H1 (cell line): ENCODE results near the gene IGF2R. TPM values are rescaled to one million over a fixed set of nuclear protein-coding genes. Genes with fewer than 3 reads are reported as not detected.

Experiments used
- CTCF ChIA-PET: fragments of 300-600 bp; sonication (Branson Sonifier 250); formaldehyde crosslinking; loops from one replicate; lab custom pipeline; 2021; ENCODE audit not compliant: partially characterized antibody; lab: Charles Lee
- POLR2A ChIA-PET: fragments of 300-600 bp; sonication (Branson Sonifier 250); formaldehyde crosslinking; loops from one replicate; lab custom pipeline; 2021; ENCODE audit warnings: inconsistent platforms; ENCODE audit not compliant: partially characterized antibody; lab: Charles Lee
- DNase-seq, 2 experiments: peaks; one replicate each; pipeline versions ENCODE4 v3.0.0 to v3.0.0-alpha.2; 2010 to 2022; ENCODE audit warnings: low spot score in 2 of 2, low read depth in 1 of 2, mixed read lengths in 1 of 2
- FAIRE-seq: peaks from 2 replicates; lab custom pipeline; 2011; peaks lifted over from hg19 to GRCh38; lab: Jason Lieb, UNC
- H2AFZ ChIP-seq: 2 replicates; pipeline ENCODE4 v1.8.1; 2012; ENCODE audit warnings: low read length, inconsistent platforms
- H2AK5ac ChIP-seq: 2 replicates; pipeline ENCODE4 v1.6.1; 2013; ENCODE audit warnings: low read depth, low read length
- H2BK120ac ChIP-seq: replicated peaks from 2 replicates; pipeline ENCODE3; 2013; ENCODE audit warnings: low read depth, low read length, inconsistent platforms
- H2BK12ac ChIP-seq: 2 replicates; pipeline ENCODE4 v1.6.1; 2013; ENCODE audit warnings: low read depth, low read length
- H2BK15ac ChIP-seq: 2 replicates; pipeline ENCODE4 v1.6.1; 2013; ENCODE audit warnings: low read length
- H2BK20ac ChIP-seq: 2 replicates; pipeline ENCODE4 v1.6.1; 2013; ENCODE audit warnings: low read length
- H2BK5ac ChIP-seq: 2 replicates; pipeline ENCODE4 v1.6.1; 2013; ENCODE audit warnings: low read depth, low read length
- H3K14ac ChIP-seq: 2 replicates; pipeline ENCODE4 v1.6.1; 2013; ENCODE audit warnings: inconsistent platforms; ENCODE audit not compliant: insufficient read length
- H3K18ac ChIP-seq: 2 replicates; pipeline ENCODE4 v1.6.1; 2013; ENCODE audit warnings: low read length; ENCODE audit errors: extremely low read depth
- H3K23ac ChIP-seq: 2 replicates; pipeline ENCODE4 v1.6.1; 2013; ENCODE audit warnings: inconsistent platforms; ENCODE audit not compliant: insufficient read length
- H3K23me2 ChIP-seq: 2 replicates; pipeline ENCODE4 v1.6.1; 2013; ENCODE audit warnings: low read depth, low read length
- H3K27ac ChIP-seq: 2 replicates; pipeline ENCODE4 v1.6.1; 2011; ENCODE audit warnings: low read depth, low read length, inconsistent platforms
- H3K27me3 ChIP-seq, 4 experiments: replicated peaks in 1 of 4; 1 replicate in 1 of 4; 2 replicates in 3 of 4; pipeline versions ENCODE4 v1.6.1 to v1.8.1; 2011 to 2013; ENCODE audit warnings: low read length in 3 of 4, mild to moderate bottlenecking in 3 of 4, inconsistent platforms in 2 of 4, mixed read lengths in 2 of 4, moderate library complexity in 1 of 4; ENCODE audit not compliant: control insufficient read depth in 3 of 4, insufficient read depth in 3 of 4; ENCODE audit errors: extremely low read depth in 1 of 4
- H3K36me3 ChIP-seq, 4 experiments: 2 replicates each; pipeline versions ENCODE4 v1.6.1 to v1.8.1; 2011 to 2013; ENCODE audit warnings: mild to moderate bottlenecking in 4 of 4, low read length in 3 of 4, moderate library complexity in 2 of 4, control low read depth in 1 of 4, inconsistent platforms in 1 of 4; ENCODE audit not compliant: insufficient read depth in 4 of 4, control insufficient read depth in 2 of 4
- H3K4ac ChIP-seq: replicated peaks from 2 replicates; pipeline ENCODE3; 2013; ENCODE audit warnings: low read length, low read depth, mixed read lengths, inconsistent platforms; ENCODE audit not compliant: insufficient read length
- H3K4me1 ChIP-seq, 4 experiments: replicated peaks in 1 of 4; 1 replicate in 1 of 4; 2 replicates in 3 of 4; pipeline versions ENCODE4 v1.6.1 to v1.8.1; 2011 to 2013; ENCODE audit warnings: low read length in 3 of 4, inconsistent platforms in 2 of 4, mixed read lengths in 1 of 4; ENCODE audit not compliant: insufficient read depth in 4 of 4, control insufficient read depth in 3 of 4
- H3K4me2 ChIP-seq, 2 experiments: 2 replicates each; pipeline versions ENCODE4 v1.6.1 to v1.8.1; 2011 to 2013; ENCODE audit warnings: low read depth in 2 of 2, low read length in 2 of 2, control low read depth in 1 of 2, inconsistent platforms in 1 of 2, mild to moderate bottlenecking in 1 of 2; ENCODE audit not compliant: insufficient read depth in 1 of 2
- H3K4me3 ChIP-seq, 4 experiments: fragments of 200-600, 300-600 bp in 1 of 4; sonication (generic), shearing (Covaris generic), sonication (Bioruptor Twin) in 1 of 4; 2 replicates each; pipeline versions ENCODE4 v1.5.1 to v1.8.1; 2011 to 2016; ENCODE audit warnings: low read length in 4 of 4, low read depth in 3 of 4, control low read depth in 2 of 4, inconsistent platforms in 2 of 4, mild to moderate bottlenecking in 2 of 4, mixed read lengths in 1 of 4, moderate library complexity in 1 of 4; ENCODE audit not compliant: insufficient read depth in 2 of 4; ENCODE audit errors: extremely low read depth in 1 of 4
- H3K56ac ChIP-seq: replicated peaks from 2 replicates; pipeline ENCODE3; 2013; ENCODE audit warnings: low read depth, mild to moderate bottlenecking, mixed read lengths, low read length, inconsistent platforms; ENCODE audit not compliant: insufficient read length
- H3K79me1 ChIP-seq: 2 replicates; pipeline ENCODE4 v1.6.1; 2013; ENCODE audit warnings: low read depth, low read length, control low read depth
- H3K79me2 ChIP-seq, 2 experiments: 2 replicates each; pipeline versions ENCODE4 v1.6.1 to v1.8.1; 2012 to 2013; ENCODE audit warnings: low read length in 2 of 2, mild to moderate bottlenecking in 2 of 2, inconsistent platforms in 1 of 2; ENCODE audit not compliant: insufficient read depth in 2 of 2, control insufficient read depth in 1 of 2
- H3K9ac ChIP-seq, 4 experiments: replicated peaks in 1 of 4; 1 replicate in 1 of 4; 2 replicates in 3 of 4; pipeline versions ENCODE4 v1.6.1 to v1.8.1; 2011 to 2013; ENCODE audit warnings: low read depth in 3 of 4, low read length in 3 of 4, control low read depth in 2 of 4, mild to moderate bottlenecking in 2 of 4, moderate library complexity in 2 of 4, inconsistent platforms in 1 of 4; ENCODE audit errors: extremely low read depth in 1 of 4
- H3K9me3 ChIP-seq, 2 experiments: 2 replicates each; pipeline versions ENCODE4 v1.6.1 to v1.8.1; 2012 to 2013; ENCODE audit warnings: mild to moderate bottlenecking in 2 of 2, moderate library complexity in 2 of 2, control low read depth in 1 of 2, inconsistent platforms in 1 of 2, low read depth in 1 of 2, low read length in 1 of 2, mixed read lengths in 1 of 2; ENCODE audit not compliant: insufficient read depth in 2 of 2
- H4K20me1 ChIP-seq, 2 experiments: replicated peaks in 1 of 2; 2 replicates each; pipeline versions ENCODE3 to v1.8.1; 2011 to 2013; ENCODE audit warnings: inconsistent platforms in 2 of 2, low read length in 2 of 2, mild to moderate bottlenecking in 1 of 2; ENCODE audit not compliant: insufficient read depth in 2 of 2, control insufficient read depth in 1 of 2
- H4K5ac ChIP-seq: 2 replicates; pipeline ENCODE4 v1.6.1; 2013; ENCODE audit warnings: low read length, low read depth, mixed read lengths, inconsistent platforms; ENCODE audit not compliant: insufficient read length
- H4K8ac ChIP-seq: 2 replicates; pipeline ENCODE4 v1.8.0; 2013; ENCODE audit warnings: mild to moderate bottlenecking, moderate library complexity, low read length, inconsistent platforms; ENCODE audit not compliant: insufficient read depth; ENCODE audit errors: extremely low read depth
- H4K91ac ChIP-seq: replicated peaks from 2 replicates; pipeline ENCODE3; 2013; ENCODE audit warnings: low read length, mixed read lengths, inconsistent platforms; ENCODE audit not compliant: insufficient read length
- SUZ12 ChIP-seq: fragments of 200-600 bp; sonication (generic); IDR thresholded peaks from 2 replicates; pipeline ENCODE4 v1.6.1; 2012; ENCODE audit warnings: mild to moderate bottlenecking, inconsistent platforms, low read length, moderate library complexity, mixed read lengths
- WGBS, 2 experiments: shearing (Covaris generic) in 1 of 2; methylation state at CpG; one replicate each; pipeline versions ENCODE4 v1.1.6 to v1.1.7; 2013 to 2015; ENCODE audit warnings: low lambda C conversion rate in 2 of 2, mixed read lengths in 2 of 2, inconsistent platforms in 1 of 2, low coverage in 1 of 2, missing lambda C conversion rate in 1 of 2; ENCODE audit not compliant: insufficient replicate concordance in 2 of 2, insufficient coverage in 1 of 2, insufficient read length in 1 of 2; ENCODE audit errors: extremely low coverage in 1 of 2, missing lambda C conversion rate in 1 of 2; 5-methylcytosine and 5-hydroxymethylcytosine counted together
- polyA plus RNA-seq, 7 experiments: library from polyadenylated mRNA; depleted of rRNA in 3 of 7; stranded (reverse) in 5 of 7; unstranded in 2 of 7; fragments of >200 nt in 5 of 7; fragments of 200-250 nt in 2 of 7; gene quantifications; 1 replicate in 5 of 7; 2 replicates in 1 of 7; 4 replicates in 1 of 7; pipeline versions ENCODE4 v1.2.1 to v1.2.3, GENCODE V29; 2011 to 2013; ENCODE audit warnings: missing spikeins in 2 of 7, mixed read lengths in 2 of 7
- total RNA-seq: library from RNA; stranded (reverse); fragmentation: NEBNext Ultra II Directional; extraction: Animal tissue kit (Norgen Biotek cat#: 25700); gene quantifications from 2 replicates; pipeline ENCODE4 v1.2.1, GENCODE V29; 2021

Gene IGF2R
- total and polyA plus RNA-seq, 2 of the 8 experiments (the other 6 are each of a cell fraction or from before 2014, with no cell fraction given), result 20.6 to 74.1 TPM

GRCh38 chr6:159996087-159996622 lies 27.3 kb downstream of the IGF2R start:
- Histone ChIP-seq H3K4me2 (no peak overlapping the region), H3K27me3 (no peaks in the 10 kb centered on the region), H4K8ac (no peak overlapping the region; the same call in 1 of the 2 replicates), H2BK15ac (no peak overlapping the region), H3K9ac (no peak overlapping the region), H3K23ac (no peak overlapping the region), H3K9me3 (no peaks in the 10 kb centered on the region), H3K4me3 (no peak overlapping the region), H3K18ac (no peak overlapping the region), H3K14ac (no peak overlapping the region), H2AK5ac (peak overlapping the region; percentile 83; the same call in 1 of the 2 replicates), H4K20me1 (peaks cover 1 to 16% of the 10 kb centered on the region in 2 experiments), H4K5ac (no peak overlapping the region), H3K27ac (no peak overlapping the region), H2BK20ac (no peak overlapping the region), H3K4me1 (peaks cover 4 to 12% (median 6%) of the 10 kb centered on the region in 4 experiments; a peak in 6 of 7 replicates), H3K56ac (no peak overlapping the region), H3K4ac (no peak overlapping the region), H2AFZ (no peak overlapping the region), H2BK5ac (0 out of 2 replicates have a peak overlapping the region, but pooled peaks have one; percentile 83), H3K79me2 (peaks cover 0 to 97% of the 10 kb centered on the region in 2 experiments), H4K91ac (no peak overlapping the region), H3K23me2 (no peaks in the 10 kb centered on the region), H2BK120ac (no peak overlapping the region), H3K36me3 (peaks cover 0 to 5% (median 1%) of the 10 kb centered on the region in 4 experiments; a peak in 1 of 8 replicates), H2BK12ac (0 out of 2 replicates have a peak overlapping the region, but pooled peaks have one; percentile 4), H3K79me1 (peaks cover 18% of the 10 kb centered on the region)
- FAIRE-seq (no peak), DNase-seq (no peak)
- CTCF ChIA-PET, result interaction anchor here (1.2 to 1.9 kb wide), 4 partner anchors 11 to 133 kb away, joined by 3 to 5 read pairs (median 4); no protein-coding TSS in a partner anchor
- no peak for TF ChIP-seq SUZ12
- WGBS, 2 experiments, result 97% methylated on average over 5 of the region's 5 CpGs; no CpG with 5 or more reads in 1 of the 2 experiments
- POLR2A ChIA-PET, result interaction anchor here (0.9 to 1.6 kb wide), 3 partner anchors 16 to 22 kb away, joined by 3 read pairs; no protein-coding TSS in a partner anchor
